BLaER1 treated with 17β-estradiol and CSF1 and Interleukin-3, amounts not matched to agents 10 nM and 100 nM (cell line): ENCODE measurements around the gene CATSPERD.
A peak's percentile ranks its signal among the peaks of the same experiment; 100 is the strongest.

Source experiments
- H3K27ac ChIP-seq, 11 experiments: shearing (Covaris generic); formaldehyde crosslinking; 2 replicates each; pipeline ENCODE4 v1.8.1; 2022
- H3K27me3 ChIP-seq, 11 experiments: shearing (Covaris generic); formaldehyde crosslinking; 2 replicates each; pipeline ENCODE4 v1.8.1; 2022
- H3K36me3 ChIP-seq, 11 experiments: shearing (Covaris generic); formaldehyde crosslinking; 2 replicates each; pipeline ENCODE4 v1.8.1; 2022
- H3K4me1 ChIP-seq, 10 experiments: shearing (Covaris generic); formaldehyde crosslinking; 2 replicates each; pipeline ENCODE4 v1.8.1; 2022
- H3K4me2 ChIP-seq, 11 experiments: shearing (Covaris generic); formaldehyde crosslinking; 2 replicates each; pipeline ENCODE4 v1.8.1; 2022
- H3K4me3 ChIP-seq, 10 experiments: shearing (Covaris generic); formaldehyde crosslinking; 2 replicates each; pipeline ENCODE4 v1.8.1; 2022
- H3K9ac ChIP-seq, 11 experiments: shearing (Covaris generic); formaldehyde crosslinking; 2 replicates each; pipeline ENCODE4 v1.8.1; 2022
- H3K9me3 ChIP-seq, 11 experiments: shearing (Covaris generic); formaldehyde crosslinking; replicated peaks in 1 of 11; 2 replicates each; pipeline ENCODE4 v1.8.1; 2022
- H4K20me1 ChIP-seq, 11 experiments: shearing (Covaris generic); formaldehyde crosslinking; 2 replicates each; pipeline ENCODE4 v1.8.1; 2022
- Cebpa-rat ChIP-seq, 11 experiments: shearing (Covaris generic); IDR thresholded peaks; 2 replicates each; pipeline ENCODE4 v1.8.1; 2022

Gene CATSPERD

GRCh38 chr19:5790559-5791520 is 70.4 kb downstream of the CATSPERD start, which contains the start of gene DUS3L:
TSS of gene DUS3L (minus strand) at chr19:5791163. CDS start at chr19:5791141, 22 bp downstream.
- Histone ChIP-seq H3K4me2 (peak within 1 kb of the TSS; percentile 77 to 98 (median 90)), H3K4me3 (peak within 1 kb of the TSS; percentile 69 to 92 (median 78)), H3K9me3 (no peaks in the 10 kb centered on the region), H3K4me1 (peaks cover 6 to 18% (median 8%) of the 10 kb centered on the region in 10 experiments), H3K36me3 (peaks cover 43 to 45% (median 44%) of the 10 kb centered on the region in 11 experiments), H3K27ac (peak within 1 kb of the TSS; percentile 96 to 100 (median 98)), H3K27me3 (no peaks in the 10 kb centered on the region), H3K9ac (peak within 1 kb of the TSS; percentile 93 to 99 (median 96)), H4K20me1 (peaks cover 8 to 46% (median 45%) of the 10 kb centered on the region in 11 experiments; a peak in 19 of 22 replicates)
- TF ChIP-seq Cebpa-rat (IDR thresholded peaks at IDR 0.05), result no peak

GRCh38 chr19:5792224-5792623 is 71.8 kb downstream of the CATSPERD start:
- Histone ChIP-seq H4K20me1 (peaks cover 8 to 33% (median 32%) of the 10 kb centered on the region in 11 experiments; a peak in 19 of 22 replicates), H3K9me3 (no peaks in the 10 kb centered on the region), H3K9ac (no peak overlapping the region), H3K36me3 (peaks cover 29 to 31% (median 30%) of the 10 kb centered on the region in 11 experiments), H3K4me3 (no peak overlapping the region), H3K27ac (no peak overlapping the region), H3K4me1 (peaks cover 6 to 18% (median 8%) of the 10 kb centered on the region in 10 experiments), H3K27me3 (no peaks in the 10 kb centered on the region), H3K4me2 (no peak overlapping the region)
- TF ChIP-seq Cebpa-rat (IDR thresholded peaks at IDR 0.05), result no peak

GRCh38 chr19:5793188-5793587 is 72.8 kb downstream of the CATSPERD start:
- no peaks in the 10 kb centered on the region; a peak in 1 of 22 replicates for H3K27me3 ChIP-seq
- peaks cover 7 to 24% (median 13%) of the 10 kb centered on the region in 10 experiments for H3K4me1 ChIP-seq
- H4K20me1 ChIP-seq, result peaks cover 5 to 23% (median 22%) of the 10 kb centered on the region in 11 experiments; a peak in 19 of 22 replicates
- H3K27ac ChIP-seq, result no peak overlapping the region
- H3K9me3 ChIP-seq, result no peaks in the 10 kb centered on the region
- no peak overlapping the region for H3K9ac ChIP-seq
- H3K4me2 ChIP-seq, result no peak overlapping the region
- no peak overlapping the region for H3K4me3 ChIP-seq
- TF ChIP-seq Cebpa-rat (IDR thresholded peaks at IDR 0.05), result no peak
- peaks cover 19 to 22% (median 21%) of the 10 kb centered on the region in 11 experiments for H3K36me3 ChIP-seq

GRCh38 chr19:5795382-5795919 is 75.0 kb downstream of the CATSPERD start:
- H3K9ac ChIP-seq, result no peak overlapping the region
- H3K4me1 ChIP-seq, result peaks cover 4 to 34% (median 28%) of the 10 kb centered on the region in 10 experiments; a peak in 18 of 20 replicates
- H4K20me1 ChIP-seq, result peaks cover 0 to under 1% (median 0%) of the 10 kb centered on the region in 11 experiments; a peak in 3 of 22 replicates
- no peak overlapping the region for H3K27ac ChIP-seq
- no peak overlapping the region for H3K4me3 ChIP-seq
- no peaks in the 10 kb centered on the region for H3K36me3 ChIP-seq
- no peak for TF ChIP-seq Cebpa-rat (IDR thresholded peaks at IDR 0.05)
- no peak overlapping the region for H3K4me2 ChIP-seq
- peaks cover 0 to 19% (median 13%) of the 10 kb centered on the region in 11 experiments; a peak in 13 of 22 replicates for H3K27me3 ChIP-seq
- no peaks in the 10 kb centered on the region for H3K9me3 ChIP-seq

- Histone ChIP-seq H3K9ac (peak overlapping the region in 2 of 11 experiments; percentile 11 to 38; a peak in 1 of 22 replicates), H3K9me3 (no peaks in the 10 kb centered on the region), H3K4me2 (peak overlapping the region in 9 of 11 experiments; percentile 38 to 80 (median 73); a peak in 18 of 22 replicates), H3K4me1 (peaks cover 12 to 52% (median 44%) of the 10 kb centered on the region in 10 experiments; a peak in 19 of 20 replicates), H4K20me1 (no peaks in the 10 kb centered on the region), H3K27ac (no peak overlapping the region), H3K27me3 (peaks cover 0 to 19% (median 13%) of the 10 kb centered on the region in 11 experiments; a peak in 13 of 22 replicates), H3K36me3 (no peaks in the 10 kb centered on the region), H3K4me3 (no peak overlapping the region)
- TF ChIP-seq Cebpa-rat (IDR thresholded peaks at IDR 0.05), result no peak
These were observed 77.8 kb downstream of the CATSPERD start for GRCh38 chr19:5798244-5798643.

- Histone ChIP-seq H3K4me2 (peak overlapping the region; percentile 38 to 80 (median 72)), H3K27me3 (peaks cover 5 to 29% (median 21%) of the 10 kb centered on the region in 11 experiments), H3K9ac (peak overlapping the region in 7 of 11 experiments; percentile 6 to 63 (median 43); a peak in 6 of 22 replicates), H3K27ac (peak overlapping the region in 1 of 11 experiments; percentile 15; a peak in 1 of 22 replicates), H3K4me1 (peaks cover 20 to 63% (median 52%) of the 10 kb centered on the region in 10 experiments; a peak in 19 of 20 replicates), H4K20me1 (peaks cover 0 to 5% (median 0%) of the 10 kb centered on the region in 11 experiments; a peak in 3 of 22 replicates), H3K36me3 (no peaks in the 10 kb centered on the region), H3K4me3 (no peak overlapping the region), H3K9me3 (no peaks in the 10 kb centered on the region)
- no peak for TF ChIP-seq Cebpa-rat (IDR thresholded peaks at IDR 0.05)
These were observed 79.1 kb downstream of the CATSPERD start for GRCh38 chr19:5799247-5800241.

- peaks cover 21 to 66% (median 56%) of the 10 kb centered on the region in 10 experiments; a peak in 19 of 20 replicates for H3K4me1 ChIP-seq
- no peak overlapping the region for H3K27ac ChIP-seq
- peaks cover 14 to 40% (median 31%) of the 10 kb centered on the region in 11 experiments for H3K27me3 ChIP-seq
- H3K4me3 ChIP-seq, result no peak overlapping the region
- H4K20me1 ChIP-seq, result peaks cover 0 to 5% (median 0%) of the 10 kb centered on the region in 11 experiments; a peak in 3 of 22 replicates
- H3K9me3 ChIP-seq, result no peaks in the 10 kb centered on the region
- TF ChIP-seq Cebpa-rat (IDR thresholded peaks at IDR 0.05), result no peak
- H3K9ac ChIP-seq, result peak overlapping the region in 1 of 11 experiments; percentile 63; a peak in 1 of 22 replicates
- H3K36me3 ChIP-seq, result no peaks in the 10 kb centered on the region
- H3K4me2 ChIP-seq, result peak overlapping the region in 5 of 11 experiments; percentile 38 to 80 (median 73); a peak in 8 of 22 replicates
These were observed 80.2 kb downstream of the CATSPERD start for GRCh38 chr19:5800361-5801270.
